Coronary artery (tissue), 2 donors: Measurements from ENCODE around the gene ADD3.

Experiments
- DNase-seq: peaks from one replicate; pipeline ENCODE4 v3.0.0-alpha.2; 2017; ENCODE audit warnings: low spot score
- H3K27ac ChIP-seq, 2 donors: fragments of 200-600 bp; sonication (generic); one replicate each; pipeline ENCODE4 v1.5.1; 2016 to 2019
- H3K4me3 ChIP-seq: fragments of 200-600 bp; sonication (generic); 2 replicates; pipeline ENCODE4 v1.5.1; 2016; ENCODE audit warnings: mild to moderate bottlenecking, moderate library complexity
- TF ChIP-seq, protein P1 (sequence below): fragments of 200-600 bp; sonication (generic); IDR thresholded peaks from one replicate; pipeline ENCODE4 v1.5.1; 2019; ENCODE audit warnings: antibody characterized with exemption

Gene ADD3

DNA sequence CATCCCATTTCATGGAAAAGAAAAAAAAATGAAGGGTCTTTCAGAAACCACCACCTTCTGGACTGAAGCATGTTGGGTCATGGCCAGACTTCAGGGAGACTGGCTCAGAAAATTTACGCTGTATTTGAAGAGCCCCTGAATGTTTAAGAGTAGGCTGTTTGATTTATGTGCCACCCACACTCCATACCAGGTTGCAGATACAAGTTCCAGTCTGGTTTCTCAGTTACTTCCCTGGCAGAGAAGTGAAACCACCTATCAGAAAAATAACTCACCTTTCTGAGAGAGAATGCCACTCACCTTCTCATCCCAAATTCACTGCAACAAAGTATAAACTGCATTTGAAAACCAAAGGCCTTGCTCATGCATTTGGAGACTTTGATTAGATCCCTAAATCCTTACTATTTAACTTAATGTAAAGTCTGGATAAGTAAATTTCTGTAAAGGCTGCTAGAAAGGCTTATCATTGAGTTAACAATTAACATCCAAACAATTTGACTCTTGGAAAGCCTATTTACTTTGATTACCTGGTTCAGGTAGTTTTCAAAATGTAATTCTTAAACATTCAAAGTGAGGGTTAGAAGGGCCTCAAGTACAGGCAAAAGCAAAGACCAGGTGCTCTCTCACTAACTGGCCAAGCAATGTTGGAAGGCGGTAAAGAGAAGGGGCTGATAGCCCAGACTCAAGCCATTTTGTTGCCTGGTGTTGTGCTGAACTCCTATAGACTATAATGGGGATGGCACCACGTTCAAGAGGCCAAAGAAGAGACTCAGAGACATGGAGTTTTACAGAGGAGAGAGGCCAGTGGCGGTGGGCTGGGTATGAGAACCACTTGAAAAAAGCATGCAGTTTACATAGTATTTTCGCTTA, 12.8 kb upstream of the ADD3 start:
- DNase-seq, result no peak
- TF ChIP-seq, protein P1, sequence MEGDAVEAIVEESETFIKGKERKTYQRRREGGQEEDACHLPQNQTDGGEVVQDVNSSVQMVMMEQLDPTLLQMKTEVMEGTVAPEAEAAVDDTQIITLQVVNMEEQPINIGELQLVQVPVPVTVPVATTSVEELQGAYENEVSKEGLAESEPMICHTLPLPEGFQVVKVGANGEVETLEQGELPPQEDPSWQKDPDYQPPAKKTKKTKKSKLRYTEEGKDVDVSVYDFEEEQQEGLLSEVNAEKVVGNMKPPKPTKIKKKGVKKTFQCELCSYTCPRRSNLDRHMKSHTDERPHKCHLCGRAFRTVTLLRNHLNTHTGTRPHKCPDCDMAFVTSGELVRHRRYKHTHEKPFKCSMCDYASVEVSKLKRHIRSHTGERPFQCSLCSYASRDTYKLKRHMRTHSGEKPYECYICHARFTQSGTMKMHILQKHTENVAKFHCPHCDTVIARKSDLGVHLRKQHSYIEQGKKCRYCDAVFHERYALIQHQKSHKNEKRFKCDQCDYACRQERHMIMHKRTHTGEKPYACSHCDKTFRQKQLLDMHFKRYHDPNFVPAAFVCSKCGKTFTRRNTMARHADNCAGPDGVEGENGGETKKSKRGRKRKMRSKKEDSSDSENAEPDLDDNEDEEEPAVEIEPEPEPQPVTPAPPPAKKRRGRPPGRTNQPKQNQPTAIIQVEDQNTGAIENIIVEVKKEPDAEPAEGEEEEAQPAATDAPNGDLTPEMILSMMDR, result no peak
- no peak overlapping the region for H3K27ac ChIP-seq
- no peak overlapping the region for H3K4me3 ChIP-seq

DNA sequence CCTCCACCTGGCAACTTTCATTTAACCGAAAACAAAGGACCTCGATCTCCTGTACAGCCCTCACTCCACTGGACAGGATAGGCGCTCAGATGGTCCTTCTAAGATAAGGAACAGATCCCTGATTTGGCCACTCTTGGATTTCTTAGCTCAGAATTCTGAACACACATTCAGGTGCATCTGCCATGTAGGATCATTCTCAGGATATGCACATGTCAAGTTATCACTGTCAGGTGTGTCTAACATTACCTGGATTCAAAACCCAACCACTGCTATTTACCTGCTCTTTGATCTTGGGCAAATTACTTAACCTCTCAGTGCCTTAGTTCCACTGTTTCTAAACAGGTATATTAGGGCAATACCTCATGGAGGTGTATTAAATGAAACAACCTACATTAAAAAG, 12.2 kb upstream of the ADD3 start:
- no peak overlapping the region for H3K27ac ChIP-seq
- TF ChIP-seq, protein P1, result no peak
- no peak overlapping the region for H3K4me3 ChIP-seq

DNA sequence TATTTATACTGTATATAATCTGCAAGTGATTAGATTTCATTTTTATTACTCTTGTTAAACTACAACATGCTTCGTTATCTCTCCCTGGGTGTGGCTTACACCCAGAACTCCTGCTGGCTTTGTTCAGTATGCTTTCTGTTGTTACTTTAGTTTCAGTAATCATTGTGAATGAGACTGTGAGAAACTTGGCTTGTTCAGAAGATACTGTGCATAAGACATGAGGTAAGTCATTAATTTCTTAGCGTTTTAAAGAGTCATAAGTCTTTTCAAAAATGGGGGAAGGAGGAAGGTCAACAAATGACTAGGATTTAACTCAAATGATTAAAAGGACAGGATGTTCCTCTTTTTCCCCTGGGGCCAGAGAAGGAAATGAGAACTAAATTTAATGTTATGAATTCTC, 11.6 kb upstream of the ADD3 start:
- TF ChIP-seq, protein P1, result no peak
- H3K4me3 ChIP-seq, result no peak overlapping the region
- H3K27ac ChIP-seq, result no peak overlapping the region
- DNase-seq, result no peak

More for the DNA sequence above, 12.2 kb upstream of the ADD3 start:
- DNase-seq, result no peak

DNA sequence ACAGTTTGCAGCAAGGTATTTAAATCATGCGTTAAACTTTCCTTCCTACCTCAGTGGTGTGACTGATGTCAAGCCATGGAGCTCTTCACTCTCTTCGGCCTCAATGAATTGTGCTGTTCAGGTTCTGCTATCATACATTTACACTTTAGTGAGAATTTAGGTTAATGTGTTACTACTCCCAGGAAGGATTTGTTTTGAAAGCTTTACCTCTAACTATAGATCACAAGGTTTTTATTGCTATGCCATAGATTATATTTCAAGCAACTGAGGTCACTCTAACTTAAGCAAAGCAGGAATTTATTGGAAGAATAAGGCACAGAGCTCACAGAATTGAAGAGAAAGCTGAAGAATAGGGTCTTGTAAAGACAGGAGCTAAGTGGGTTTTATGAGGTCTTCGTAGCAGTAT, 11.0 kb upstream of the ADD3 start:
- TF ChIP-seq, protein P1, result no peak
- Histone ChIP-seq H3K4me3 (no peak overlapping the region), H3K27ac (no peak overlapping the region)
- no peak for DNase-seq

DNA sequence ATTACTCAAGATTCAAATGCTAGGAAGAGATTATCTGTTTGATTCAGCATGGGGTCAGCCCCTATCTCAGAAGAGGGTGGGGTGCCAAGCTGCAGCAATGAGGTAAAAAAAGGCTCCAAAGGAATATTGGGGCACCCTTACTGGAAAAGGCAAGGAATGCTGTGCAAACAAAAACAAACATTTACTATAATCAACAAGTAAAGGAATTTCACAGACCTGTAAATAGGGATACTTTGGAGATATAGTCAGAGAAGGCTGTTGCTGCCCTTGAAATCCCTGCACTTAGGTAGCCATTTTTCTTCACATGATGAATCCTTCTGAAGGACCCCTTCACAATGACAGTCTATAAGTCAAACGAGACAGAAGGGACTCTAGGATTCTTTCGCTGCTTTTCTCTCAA, 10.6 kb upstream of the ADD3 start:
- no peak for DNase-seq
- TF ChIP-seq, protein P1, result no peak
- H3K27ac ChIP-seq, result no peak overlapping the region
- H3K4me3 ChIP-seq, result no peak overlapping the region

DNA sequence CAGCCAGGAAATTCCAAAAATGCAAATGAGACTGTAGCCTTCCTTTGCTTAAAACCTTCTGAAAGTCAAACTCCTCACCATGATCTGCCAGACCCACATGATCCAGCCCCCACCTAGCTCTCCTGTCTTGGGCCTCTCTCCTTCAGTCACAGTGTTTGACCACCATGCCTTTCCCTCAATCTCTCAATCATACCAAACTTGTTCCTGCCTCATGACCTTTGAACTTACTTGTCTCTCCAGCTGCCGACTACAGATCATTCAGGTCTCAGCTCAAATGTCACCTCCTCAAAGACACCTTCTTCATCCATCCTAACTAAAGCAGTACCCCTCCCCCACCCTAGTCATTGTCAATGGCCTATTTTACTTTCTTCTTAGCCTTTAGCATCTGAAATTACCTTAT, 9.3 kb upstream of the ADD3 start:
- H3K27ac ChIP-seq, result no peak overlapping the region
- no peak overlapping the region for H3K4me3 ChIP-seq
- TF ChIP-seq, protein P1, result no peak
- DNase-seq, result no peak
